Measurements from ENCODE around the gene DVL1.

Gene DVL1

GRCh38 chr1:1302951-1303509 lies 46.2 kb downstream of the DVL1 start:
- no peak for TF ChIP-seq FOXP2 (optimal IDR thresholded peaks at IDR 0.05; ENCODE audit: borderline replicate concordance, extremely low read depth, extremely low read length, insufficient read depth)
- TF ChIP-seq TAF1 (IDR thresholded peaks at IDR 0.05; ENCODE audit: borderline replicate concordance, insufficient read depth, low read length), result no peak
- TF ChIP-seq REST (IDR thresholded peaks at IDR 0.05; ENCODE audit: insufficient read depth in 1 of 2, low read depth in 2 of 2, low read length in 2 of 2), result no peak
- TF ChIP-seq SIN3A (IDR thresholded peaks at IDR 0.05; ENCODE audit: borderline replicate concordance, insufficient read depth, low read length), result no peak
- TF ChIP-seq POLR2AphosphoS5 (IDR thresholded peaks at IDR 0.05; ENCODE audit: low read depth, low read length), result no peak

DNA sequence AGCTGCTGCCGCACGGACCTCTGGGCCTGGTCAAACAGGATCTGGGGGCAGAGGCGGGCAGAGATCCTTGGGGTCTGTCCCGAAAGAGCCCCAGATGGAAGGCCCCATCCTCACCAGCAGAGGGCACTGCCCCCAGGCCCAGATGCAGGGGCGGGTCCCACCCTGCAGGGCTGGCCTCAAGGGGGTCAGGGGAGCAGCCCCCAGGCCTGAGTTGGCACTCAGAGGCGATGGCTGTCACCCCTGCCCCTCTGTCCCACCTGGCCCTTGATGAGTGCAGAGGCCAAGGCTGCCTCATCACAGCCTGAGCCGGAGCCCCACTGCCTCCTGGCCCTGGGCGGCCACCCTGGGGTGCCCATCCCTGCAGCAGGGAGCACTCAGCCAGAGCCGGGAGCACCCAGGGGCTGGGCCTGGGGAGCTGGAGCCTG lies 47.2 kb downstream of the DVL1 start:
- no peak for TF ChIP-seq POLR2AphosphoS5 (IDR thresholded peaks at IDR 0.05; ENCODE audit: low read depth, low read length)
- TF ChIP-seq SIN3A (IDR thresholded peaks at IDR 0.05; ENCODE audit: borderline replicate concordance, insufficient read depth, low read length), result no peak
- no peak for TF ChIP-seq TAF1 (IDR thresholded peaks at IDR 0.05; ENCODE audit: borderline replicate concordance, insufficient read depth, low read length)
- TF ChIP-seq FOXP2 (optimal IDR thresholded peaks at IDR 0.05; ENCODE audit: borderline replicate concordance, extremely low read depth, extremely low read length, insufficient read depth), result no peak
- no peak for TF ChIP-seq REST (IDR thresholded peaks at IDR 0.05; ENCODE audit: insufficient read depth in 1 of 2, low read depth in 2 of 2, low read length in 2 of 2)

DNA sequence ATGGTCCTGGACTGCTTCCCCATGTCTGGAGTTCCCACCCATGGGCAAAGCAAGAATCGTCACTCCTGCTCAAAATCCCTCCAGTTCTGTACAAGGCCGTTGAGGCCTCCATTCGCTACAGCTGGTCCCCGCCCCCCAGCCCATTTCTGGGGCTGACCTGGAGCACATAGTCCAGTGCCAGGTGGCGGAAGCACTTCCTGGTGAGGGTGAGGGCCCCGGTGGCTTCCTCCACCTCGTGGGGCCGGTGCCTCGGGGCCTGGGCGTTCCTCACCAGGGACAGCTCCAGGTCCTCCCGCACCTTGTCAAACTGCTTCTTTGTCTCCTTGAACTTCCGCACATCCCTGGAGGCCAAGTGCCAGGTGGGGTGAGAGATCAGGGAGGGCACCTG lies 48.9 kb downstream of the DVL1 start:
- TF ChIP-seq REST (IDR thresholded peaks at IDR 0.05; ENCODE audit: insufficient read depth in 1 of 2, low read depth in 2 of 2, low read length in 2 of 2), result peak in 1 of 2 experiments; percentile 65; a peak in 1 of 4 replicates
- TF ChIP-seq SIN3A (IDR thresholded peaks at IDR 0.05; ENCODE audit: borderline replicate concordance, insufficient read depth, low read length), result no peak

- TF ChIP-seq REST (IDR thresholded peaks at IDR 0.05; ENCODE audit: insufficient read depth in 1 of 2, low read depth in 2 of 2, low read length in 2 of 2) (no peak), SIN3A (IDR thresholded peaks at IDR 0.05; ENCODE audit: borderline replicate concordance, insufficient read depth, low read length) (no peak), TAF1 (IDR thresholded peaks at IDR 0.05; ENCODE audit: borderline replicate concordance, insufficient read depth, low read length) (no peak), POLR2AphosphoS5 (IDR thresholded peaks at IDR 0.05; ENCODE audit: low read depth, low read length) (no peak), FOXP2 (optimal IDR thresholded peaks at IDR 0.05; ENCODE audit: borderline replicate concordance, extremely low read depth, extremely low read length, insufficient read depth) (no peak)
Measured at GRCh38 chr1:1299686-1300351, 49.4 kb downstream of the DVL1 start.
